Tongue (tissue), 2 donors: ENCODE data around the gene COPB2. TPM values are rescaled to one million over a fixed set of nuclear protein-coding genes. Genes with fewer than 3 reads are reported as not detected.
"Not testable (repeated sequence)": the region's sequence is repeated elsewhere in the genome, so short reads cannot be mapped to it uniquely, and the experiment has no call there.

Experiments used
- DNase-seq: peaks from one replicate; pipeline ENCODE4 v3.0.0-alpha.2; 2015
- total RNA-seq: library from RNA; depleted of rRNA; stranded (reverse); fragments of >200 nt; gene quantifications from one replicate; pipeline ENCODE4 v1.2.3, GENCODE V29; 2014

Gene COPB2
- total RNA-seq, 1 donor from 2014 or later = 92.1 TPM

- DNase-seq = no peak
Measured at GRCh38 chr3:139378587-139379241, 10.7 kb downstream of the COPB2 start.

- no peak for DNase-seq
Measured at GRCh38 chr3:139377378-139377777, 12.1 kb downstream of the COPB2 start.

- DNase-seq = no peak
Measured at GRCh38 chr3:139374099-139374498, 15.3 kb downstream of the COPB2 start.

GRCh38 chr3:139364549-139364948 is 24.9 kb downstream of the COPB2 start:
- no peak for DNase-seq

GRCh38 chr3:139361276-139361675 is 28.2 kb downstream of the COPB2 start:
- DNase-seq = no peak

- no peak for DNase-seq
Measured at GRCh38 chr3:139358841-139359562, 30.4 kb downstream of the COPB2 start.

- DNase-seq = no peak
Measured at GRCh38 chr3:139357899-139358298, 31.5 kb downstream of the COPB2 start.

- DNase-seq = no peak
Measured at GRCh38 chr3:139355891-139356290, 33.6 kb downstream of the COPB2 start.

GRCh38 chr3:139355476-139355875 is 34.0 kb downstream of the COPB2 start:
- DNase-seq = no peak

GRCh38 chr3:139354661-139355060 is 34.8 kb downstream of the COPB2 start:
- DNase-seq = no peak

- peak; percentile 37 for DNase-seq
Measured at GRCh38 chr3:139353920-139354556, 35.4 kb downstream of the COPB2 start.

- no peak for DNase-seq
Measured at GRCh38 chr3:139346771-139347170, 42.7 kb downstream of the COPB2 start.

- DNase-seq = peak; percentile 94
Measured at GRCh38 chr3:139343895-139344856, 45.3 kb downstream of the COPB2 start, which contains the start of gene MRPS22. MRPS22 (plus strand) TSS chr3:139344020; CDS start chr3:139344027, 7 bp downstream.

GRCh38 chr3:139342054-139342453 is 47.4 kb downstream of the COPB2 start:
- no peak for DNase-seq

- no peak for DNase-seq
Measured at GRCh38 chr3:139340784-139341183, 48.7 kb downstream of the COPB2 start.

- no peak for DNase-seq
Measured at GRCh38 chr3:139339219-139339906, 50.1 kb downstream of the COPB2 start.

- DNase-seq = no peak
Measured at GRCh38 chr3:139338405-139338804, 51.0 kb downstream of the COPB2 start.

GRCh38 chr3:139334675-139335074 is 54.8 kb downstream of the COPB2 start:
- not testable (repeated sequence) for DNase-seq

GRCh38 chr3:139332092-139332491 is 57.4 kb downstream of the COPB2 start:
- no peak for DNase-seq

GRCh38 chr3:139329364-139329850 is 60.0 kb downstream of the COPB2 start:
- DNase-seq = peak; percentile 89

- DNase-seq = no peak
Measured at GRCh38 chr3:139328356-139328755, 61.1 kb downstream of the COPB2 start.
